Esophagus squamous epithelium (tissue), 4 donors: Measurements from ENCODE around the gene ADCK1.
"Not testable (repeated sequence)": the region's sequence is repeated elsewhere in the genome, so short reads cannot be mapped to it uniquely, and the experiment has no call there.

ENCODE experiments used
- CTCF ChIP-seq, 6 experiments: fragments of 450-650 bp in 4 of 6; fragments of 200-600 bp in 2 of 6; sonication (generic) in 2 of 6; IDR thresholded peaks; one replicate each; pipeline ENCODE4 v1.5.1; 2016 to 2019; ENCODE audit warnings: antibody characterized with exemption in 6 of 6, mild to moderate bottlenecking in 4 of 6, moderate library complexity in 4 of 6
- POLR2A ChIP-seq, 4 donors: fragments of 450-650 bp; IDR thresholded peaks; one replicate each; pipeline ENCODE4 v1.6.1; 2017; ENCODE audit warnings: antibody characterized with exemption in 4 of 4, mild to moderate bottlenecking in 4 of 4, moderate library complexity in 3 of 4

DNA sequence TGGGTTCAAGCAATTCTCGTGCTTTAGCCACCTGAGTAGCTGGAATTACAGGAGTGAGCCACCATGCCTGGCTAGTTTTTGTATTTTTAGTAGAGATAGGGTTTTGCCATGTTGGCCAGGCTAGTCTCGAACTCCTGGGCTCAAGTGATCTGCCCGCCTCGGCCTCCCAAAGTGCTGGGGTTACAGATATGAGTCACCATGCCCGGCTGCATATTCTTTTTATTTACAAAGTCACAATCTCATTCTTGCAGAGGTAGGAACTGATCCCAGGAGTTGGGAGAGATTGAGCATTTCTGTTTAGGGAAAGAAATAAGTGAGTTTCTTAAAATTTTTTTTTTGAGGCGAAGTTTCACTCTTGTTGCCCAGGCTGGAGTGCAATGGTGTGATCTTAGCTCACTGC lies 12.8 kb downstream of the ADCK1 start:
- not testable (repeated sequence) for TF ChIP-seq POLR2A, CTCF (IDR thresholded peaks at IDR 0.05)
